ENCODE results near the gene MAML3. TPM values are rescaled to one million over a fixed set of nuclear protein-coding genes. Genes with fewer than 3 reads are reported as not detected.
A peak's percentile ranks its signal among the peaks of the same experiment; 100 is the strongest.

Gene MAML3
- total RNA-seq, 1 experiment from 2014 or later: 12.1 TPM

GRCh38 chr4:140061194-140061593 is 92.8 kb downstream of the MAML3 start:
- peak in 1 of 2 experiments; percentile 41 for DNase-seq
- H3K4me3 ChIP-seq (ENCODE audit: low read depth, low read length): no peak overlapping the region
- Mint-ChIP-seq H3K27me3 (ENCODE audit: insufficient read depth, unreplicated experiment) (no peaks in the 10 kb centered on the region), H3K27ac (ENCODE audit: unreplicated experiment) (peak overlapping the region; percentile 62), H3K4me3 (ENCODE audit: unreplicated experiment) (peak overlapping the region; percentile 38), H3K9me3 (ENCODE audit: unreplicated experiment) (no peaks in the 10 kb centered on the region), H3K4me1 (ENCODE audit: low read depth, unreplicated experiment) (peaks cover 48% of the 10 kb centered on the region), H3K36me3 (ENCODE audit: insufficient read depth, unreplicated experiment) (no peaks in the 10 kb centered on the region)
- H3K9me3 ChIP-seq: no peaks in the 10 kb centered on the region
- peaks cover 61% of the 10 kb centered on the region for H3K4me1 ChIP-seq
- no TSS peak for BruUV-seq (replicated peaks)
- CTCF ChIA-PET: no interaction called here
- no peaks in the 10 kb centered on the region for H3K27me3 ChIP-seq (replicated peaks; ENCODE audit: control insufficient read depth, insufficient read depth, low read length)
- intact Hi-C loops (cut with micrococcal nuclease; ENCODE audit: unreplicated experiment): loop anchor here (1.0 to 2.0 kb wide), 2 partner anchors 24 to 76 kb away; no protein-coding TSS in a partner anchor
- POLR2A ChIA-PET: interaction anchor here (0.6 to 1.6 kb wide), 2 partner anchors 83 to 89 kb away, joined by 3 to 7 read pairs; no protein-coding TSS in a partner anchor
- no peaks in the 10 kb centered on the region for H3K36me3 ChIP-seq (ENCODE audit: control insufficient read depth, insufficient read depth, low read length)
- no peak for TF ChIP-seq CTCF (IDR thresholded peaks at IDR 0.05; ENCODE audit: insufficient read depth in 1 of 2, low read depth in 1 of 2, low read length in 1 of 2, severe bottlenecking in 1 of 2, unreplicated experiment in 1 of 2)

- H3K4me1 Mint-ChIP-seq (ENCODE audit: low read depth, unreplicated experiment): peaks cover 40% of the 10 kb centered on the region
- TF ChIP-seq CTCF (IDR thresholded peaks at IDR 0.05; ENCODE audit: insufficient read depth in 1 of 2, low read depth in 1 of 2, low read length in 1 of 2, severe bottlenecking in 1 of 2, unreplicated experiment in 1 of 2): no peak
- H3K4me3 Mint-ChIP-seq (ENCODE audit: unreplicated experiment): no peak overlapping the region
- H3K27me3 Mint-ChIP-seq (ENCODE audit: insufficient read depth, unreplicated experiment): no peaks in the 10 kb centered on the region
- H3K27ac Mint-ChIP-seq (ENCODE audit: unreplicated experiment): no peak overlapping the region
- no TSS peak for BruUV-seq (replicated peaks)
- no peaks in the 10 kb centered on the region for H3K27me3 ChIP-seq (replicated peaks; ENCODE audit: control insufficient read depth, insufficient read depth, low read length)
- H3K36me3 ChIP-seq (ENCODE audit: control insufficient read depth, insufficient read depth, low read length): no peaks in the 10 kb centered on the region
- no peak for DNase-seq
- H3K36me3 Mint-ChIP-seq (ENCODE audit: insufficient read depth, unreplicated experiment): no peaks in the 10 kb centered on the region
- POLR2A ChIA-PET: interaction anchor here (0.5 kb wide), 1 partner anchor 194 kb away, joined by 9 read pairs; no protein-coding TSS in a partner anchor
- H3K9me3 ChIP-seq: no peaks in the 10 kb centered on the region
- H3K4me1 ChIP-seq: peaks cover 48% of the 10 kb centered on the region
- H3K9me3 Mint-ChIP-seq (ENCODE audit: unreplicated experiment): no peaks in the 10 kb centered on the region
- intact Hi-C loops (cut with micrococcal nuclease; ENCODE audit: unreplicated experiment): loop anchor here (2.0 kb wide), 1 partner anchor 92 kb away; no protein-coding TSS in a partner anchor
- H3K4me3 ChIP-seq (ENCODE audit: low read depth, low read length): no peak overlapping the region
- CTCF ChIA-PET: no interaction called here
Observed at GRCh38 chr4:140059159-140059558, 94.8 kb downstream of the MAML3 start.

- no peak for DNase-seq
- Histone ChIP-seq H3K4me3 (ENCODE audit: low read depth, low read length) (no peak overlapping the region), H3K36me3 (ENCODE audit: control insufficient read depth, insufficient read depth, low read length) (no peaks in the 10 kb centered on the region), H3K4me1 (peaks cover 46% of the 10 kb centered on the region), H3K9me3 (no peaks in the 10 kb centered on the region), H3K27me3 (replicated peaks; ENCODE audit: control insufficient read depth, insufficient read depth, low read length) (no peaks in the 10 kb centered on the region)
- Mint-ChIP-seq H3K27me3 (ENCODE audit: insufficient read depth, unreplicated experiment) (no peaks in the 10 kb centered on the region), H3K9me3 (ENCODE audit: unreplicated experiment) (no peaks in the 10 kb centered on the region), H3K4me1 (ENCODE audit: low read depth, unreplicated experiment) (peaks cover 46% of the 10 kb centered on the region), H3K36me3 (ENCODE audit: insufficient read depth, unreplicated experiment) (no peaks in the 10 kb centered on the region), H3K4me3 (ENCODE audit: unreplicated experiment) (no peak overlapping the region), H3K27ac (ENCODE audit: unreplicated experiment) (no peak overlapping the region)
- intact Hi-C loops (cut with micrococcal nuclease; ENCODE audit: unreplicated experiment): loop anchor here (2.0 kb wide), 1 partner anchor 93 kb away; no protein-coding TSS in a partner anchor
- TF ChIP-seq CTCF (IDR thresholded peaks at IDR 0.05; ENCODE audit: insufficient read depth in 1 of 2, low read depth in 1 of 2, low read length in 1 of 2, severe bottlenecking in 1 of 2, unreplicated experiment in 1 of 2): no peak
- no TSS peak for BruUV-seq (replicated peaks)
- POLR2A ChIA-PET: no interaction called here
- CTCF ChIA-PET: no interaction called here
Observed at GRCh38 chr4:140057701-140058100, 96.3 kb downstream of the MAML3 start.

All from Caco-2 (cell line).